HepG2 (cell line): Measurements from ENCODE around the gene SNURF. TPM values are rescaled to one million over a fixed set of nuclear protein-coding genes. Genes with fewer than 3 reads are reported as not detected.

Source experiments
- ATAC-seq: fragments of 200-7000 bp; cut with Tn5 transposase; 3 replicates; pipeline ENCODE4 v1.9.1; 2020; ENCODE audit warnings: mild to moderate bottlenecking, moderate library complexity
- BruUV-seq: library from RNA; stranded (reverse); fragments of 400-500 nt; replicated peaks from 2 replicates; lab custom pipeline; 2021; lab: Mats Ljungman, UMichigan
- CTCF ChIA-PET: fragments of 300-600 bp; formaldehyde crosslinking; extraction: SDS; loops from one replicate; lab custom pipeline; 2021; ENCODE audit warnings: low total read pairs, inconsistent platforms, low intra/inter-chr PET ratio; lab: Yijun Ruan, JAX
- POLR2A ChIA-PET: fragments of 350-600 bp; sonication (Branson Sonifier 250); formaldehyde crosslinking; loops from one replicate; lab custom pipeline; 2020; ENCODE audit warnings: antibody characterized with exemption, inconsistent platforms; lab: Yijun Ruan, JAX
- DNase-seq: peaks from one replicate; pipeline ENCODE4 v3.0.0-alpha.2; 2015; ENCODE audit warnings: low spot score
- FAIRE-seq: peaks from 3 replicates; lab custom pipeline; 2011; peaks lifted over from hg19 to GRCh38; lab: Jason Lieb, UNC
- H2AFZ ChIP-seq: one replicate; pipeline ENCODE4 v1.6.1; 2011; ENCODE audit warnings: low read length, inconsistent platforms
- H3K27ac ChIP-seq: fragments of 300-600 bp; 3 replicates; pipeline ENCODE4 v1.8.0; 2011; ENCODE audit warnings: mixed run types, mild to moderate bottlenecking, mixed read lengths, low read length, inconsistent platforms; ENCODE audit not compliant: insufficient read depth; ENCODE audit errors: extremely low read length
- H3K27me3 ChIP-seq, 2 experiments: fragments of 200-600 bp in 1 of 2; 2 replicates in 1 of 2; 3 replicates in 1 of 2; pipeline versions ENCODE4 v1.6.0 to v1.8.0; 2011; ENCODE audit warnings: low read length in 2 of 2, mild to moderate bottlenecking in 2 of 2, moderate library complexity in 2 of 2, inconsistent platforms in 1 of 2; ENCODE audit not compliant: insufficient read depth in 2 of 2, control insufficient read depth in 1 of 2
- H3K36me3 ChIP-seq, 2 experiments: fragments of 200-600 bp in 1 of 2; replicated peaks in 1 of 2; 2 replicates in 1 of 2; 3 replicates in 1 of 2; pipeline versions ENCODE4 v1.5.1 to v1.8.0; 2011; ENCODE audit warnings: low read length in 2 of 2, inconsistent platforms in 1 of 2; ENCODE audit not compliant: insufficient read depth in 2 of 2, control insufficient read depth in 1 of 2
- H3K4me1 ChIP-seq: 2 replicates; pipeline ENCODE4 v1.5.1; 2012; ENCODE audit warnings: low read length, inconsistent platforms; ENCODE audit not compliant: insufficient read depth
- H3K4me2 ChIP-seq: 2 replicates; pipeline ENCODE4 v1.6.0; 2011; ENCODE audit warnings: low read depth, low read length, inconsistent platforms
- H3K4me3 ChIP-seq, 3 experiments: fragments of 200-600 bp in 1 of 3; sonication (generic), shearing (Covaris generic) in 1 of 3; replicated peaks in 1 of 3; 2 replicates each; pipeline ENCODE4 v1.5.1; 2011 to 2016; ENCODE audit warnings: low read length in 3 of 3, inconsistent platforms in 2 of 3, low read depth in 2 of 3, mild to moderate bottlenecking in 2 of 3, control low read depth in 1 of 3, mixed read lengths in 1 of 3; ENCODE audit not compliant: insufficient read depth in 1 of 3
- H3K79me2 ChIP-seq: one replicate; pipeline ENCODE4 v1.6.1; 2011; ENCODE audit warnings: low read length, inconsistent platforms; ENCODE audit not compliant: insufficient read depth
- H3K9ac ChIP-seq: 2 replicates; pipeline ENCODE4 v1.6.0; 2011; ENCODE audit warnings: mild to moderate bottlenecking, low read depth, low read length, inconsistent platforms; ENCODE audit not compliant: insufficient read depth
- H3K9me3 ChIP-seq: 2 replicates; pipeline ENCODE4 v1.5.1; 2012; ENCODE audit warnings: mild to moderate bottlenecking, low read length
- H4K20me1 ChIP-seq: 2 replicates; pipeline ENCODE4 v1.6.0; 2011; ENCODE audit warnings: inconsistent platforms, mild to moderate bottlenecking, low read length, moderate library complexity; ENCODE audit not compliant: insufficient read depth
- BCL6 ChIP-seq: IDR thresholded peaks from 2 replicates; pipeline ENCODE4 v1.6.1; 2016; ENCODE audit warnings: missing genetic modification reagents, missing compliant biosample characterization
- THRA ChIP-seq: sonication (generic); formaldehyde crosslinking; IDR thresholded peaks from 2 replicates; pipeline ENCODE4 v1.4.0; 2020; ENCODE audit warnings: missing genetic modification reagents, borderline replicate concordance
- ZNF224 ChIP-seq: sonication (generic); formaldehyde crosslinking; IDR thresholded peaks from 2 replicates; pipeline ENCODE4 v1.5.0; 2020; ENCODE audit warnings: mild to moderate bottlenecking, missing genetic modification reagents
- ZNF484 ChIP-seq: sonication (generic); formaldehyde crosslinking; IDR thresholded peaks from 2 replicates; pipeline ENCODE4 v1.5.1; 2020; ENCODE audit warnings: mild to moderate bottlenecking, low read depth, missing genetic modification reagents, borderline replicate concordance
- ZNF678 ChIP-seq: sonication (generic); formaldehyde crosslinking; IDR thresholded peaks from 2 replicates; pipeline ENCODE4 v1.4.0; 2020; ENCODE audit warnings: mild to moderate bottlenecking, missing genetic modification reagents
- ZNF768 ChIP-seq: sonication (generic); formaldehyde crosslinking; IDR thresholded peaks from 2 replicates; pipeline ENCODE4 v1.4.0; 2020; ENCODE audit warnings: missing genetic modification reagents
- ZSCAN22 ChIP-seq: sonication (generic); formaldehyde crosslinking; IDR thresholded peaks from 2 replicates; pipeline ENCODE4 v1.4.0; 2020; ENCODE audit warnings: mild to moderate bottlenecking, missing genetic modification reagents
- WGBS: methylation state at CpG from one replicate; pipeline ENCODE4 v1.1.6; 2017; ENCODE audit warnings: low lambda C conversion rate; 5-methylcytosine and 5-hydroxymethylcytosine counted together
- in situ Hi-C: cut with HindIII; loops from 2 replicates; pipeline ENCODE4 v1.10.0; 2017; ENCODE audit warnings: low pct_unique_long_range_greater_than_20kb; ENCODE audit not compliant: extremely low pct_ligation_motif_present
- intact Hi-C: fragments of 100-400 bp; cut with micrococcal nuclease; formaldehyde crosslinking; loops from one replicate; pipeline ENCODE4 v1.10.0; 2022; ENCODE audit not compliant: unreplicated experiment
- polyA plus RNA-seq, 8 experiments: library from polyadenylated mRNA; depleted of rRNA in 3 of 8; stranded (reverse) in 7 of 8; unstranded in 1 of 8; fragments of >200 nt; fragmentation: Illumina TruSeq in 4 of 8; extraction: Trizol in 4 of 8; gene quantifications; 2 replicates each; pipeline versions ENCODE4 v1.2.1 to v1.2.3, GENCODE V29; 2011 to 2016; ENCODE audit warnings: low read depth in 4 of 8, missing spikeins in 1 of 8, mixed read lengths in 1 of 8; ENCODE audit not compliant: insufficient read depth in 1 of 8
- total RNA-seq, 5 experiments: library from RNA; depleted of rRNA; stranded (reverse); fragments of >200 nt; fragmentation: Illumina TruSeq; extraction: Trizol; gene quantifications; 2 replicates each; pipeline ENCODE4 v1.2.3, GENCODE V29; 2016; ENCODE audit warnings: low read depth in 1 of 5
- TF ChIP-seq, protein P1 (sequence below): sonication (generic); formaldehyde crosslinking; IDR thresholded peaks from 2 replicates; pipeline ENCODE4 v1.8.0; 2022; ENCODE audit warnings: missing genetic modification reagents, mild to moderate bottlenecking, inconsistent platforms, borderline replicate concordance
- TF ChIP-seq, protein P2 (sequence below): sonication (generic); formaldehyde crosslinking; IDR thresholded peaks from 2 replicates; pipeline ENCODE4 v1.8.0; 2022; ENCODE audit warnings: mild to moderate bottlenecking, missing genetic modification reagents; ENCODE audit not compliant: insufficient replicate concordance

SNURF gene
- total and polyA plus RNA-seq, 2 of the 13 experiments (the other 11 are each of a cell fraction or from before 2014, with no cell fraction given), result 2.1 to 7.6 TPM

GRCh38 chr15:24985224-24985623 lies 30.4 kb downstream of the SNURF start:
- Histone ChIP-seq H3K9ac (no peak overlapping the region), H2AFZ (no peak overlapping the region), H3K79me2 (peaks cover 17% of the 10 kb centered on the region), H3K27ac (no peak overlapping the region), H3K27me3 (no peaks in the 10 kb centered on the region), H3K4me1 (no peaks in the 10 kb centered on the region)
- no TSS peak for BruUV-seq
- TF ChIP-seq ZNF484 (CRISPR knock-in tag) (no peak), THRA (CRISPR knock-in tag) (no peak), ZNF224 (no peak), ZSCAN22 (CRISPR knock-in tag) (no peak), BCL6 (CRISPR knock-in tag) (no peak), ZNF678 (CRISPR knock-in tag) (no peak), ZNF768 (CRISPR knock-in tag) (no peak)
- TF ChIP-seq, protein P1, sequence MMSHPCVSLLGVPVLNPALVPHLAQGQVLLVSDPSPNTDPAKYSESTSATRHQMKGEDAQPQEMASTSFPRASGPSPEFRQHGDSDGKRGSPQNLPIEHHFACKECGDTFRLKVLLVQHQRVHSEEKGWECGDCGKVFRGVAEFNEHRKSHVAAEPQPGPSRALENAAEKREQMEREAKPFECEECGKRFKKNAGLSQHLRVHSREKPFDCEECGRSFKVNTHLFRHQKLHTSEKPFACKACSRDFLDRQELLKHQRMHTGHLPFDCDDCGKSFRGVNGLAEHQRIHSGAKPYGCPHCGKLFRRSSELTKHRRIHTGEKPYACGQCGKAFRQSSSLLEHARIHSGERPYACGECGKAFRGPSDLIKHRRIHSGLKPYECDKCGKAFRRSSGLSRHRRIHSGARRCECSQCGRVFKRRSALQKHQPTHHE (CRISPR knock-in tag), result no peak
- TF ChIP-seq, protein P2, sequence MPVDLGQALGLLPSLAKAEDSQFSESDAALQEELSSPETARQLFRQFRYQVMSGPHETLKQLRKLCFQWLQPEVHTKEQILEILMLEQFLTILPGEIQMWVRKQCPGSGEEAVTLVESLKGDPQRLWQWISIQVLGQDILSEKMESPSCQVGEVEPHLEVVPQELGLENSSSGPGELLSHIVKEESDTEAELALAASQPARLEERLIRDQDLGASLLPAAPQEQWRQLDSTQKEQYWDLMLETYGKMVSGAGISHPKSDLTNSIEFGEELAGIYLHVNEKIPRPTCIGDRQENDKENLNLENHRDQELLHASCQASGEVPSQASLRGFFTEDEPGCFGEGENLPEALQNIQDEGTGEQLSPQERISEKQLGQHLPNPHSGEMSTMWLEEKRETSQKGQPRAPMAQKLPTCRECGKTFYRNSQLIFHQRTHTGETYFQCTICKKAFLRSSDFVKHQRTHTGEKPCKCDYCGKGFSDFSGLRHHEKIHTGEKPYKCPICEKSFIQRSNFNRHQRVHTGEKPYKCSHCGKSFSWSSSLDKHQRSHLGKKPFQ (CRISPR knock-in tag), result no peak
- TF ChIP-seq, all 625 proteins: peak for 0
- Histone ChIP-seq H3K36me3 (peaks cover 0 to 15% of the 10 kb centered on the region in 2 experiments; a peak in 4 of 5 replicates), H3K4me2 (no peak overlapping the region), H3K4me3 (no peak overlapping the region), H3K9me3 (peaks cover 62% of the 10 kb centered on the region; the same call in 1 of the 2 replicates), H4K20me1 (no peaks in the 10 kb centered on the region)
- ATAC-seq (no peak), FAIRE-seq (no peak), DNase-seq (no peak)
- in situ Hi-C loops (no loop called here), intact Hi-C loops (no loop called here)
- WGBS, result 73% methylated on average over 7 of the region's 7 CpGs
- CTCF ChIA-PET, result no interaction called here
- POLR2A ChIA-PET, result no interaction called here
